Glutamatergic neuron (in vitro differentiated cells): ENCODE results near the gene ASCC2. TPM values are rescaled to one million over a fixed set of nuclear protein-coding genes. Genes with fewer than 3 reads are reported as not detected.
"Not testable (repeated sequence)": the region's sequence is repeated elsewhere in the genome, so short reads cannot be mapped to it uniquely, and the experiment has no call there.

ENCODE experiments used
- DNase-seq: peaks from one replicate; pipeline ENCODE4 v3.0.0; 2022
- H3K27ac Mint-ChIP-seq: one replicate; pipeline ENCODE4 v1.8.0; 2020; ENCODE audit warnings: mild to moderate bottlenecking, mixed read lengths, inconsistent platforms; ENCODE audit not compliant: unreplicated experiment
- H3K27me3 Mint-ChIP-seq: one replicate; pipeline ENCODE4 v1.8.0; 2020; ENCODE audit warnings: mild to moderate bottlenecking, moderate library complexity, mixed read lengths, inconsistent platforms; ENCODE audit not compliant: unreplicated experiment
- H3K36me3 Mint-ChIP-seq: one replicate; pipeline ENCODE4 v1.8.0; 2020; ENCODE audit warnings: mild to moderate bottlenecking, mixed read lengths, inconsistent platforms; ENCODE audit not compliant: unreplicated experiment
- H3K4me1 Mint-ChIP-seq: one replicate; pipeline ENCODE4 v1.8.0; 2020; ENCODE audit warnings: mild to moderate bottlenecking, low read depth, mixed read lengths, inconsistent platforms; ENCODE audit not compliant: unreplicated experiment
- H3K4me3 Mint-ChIP-seq: one replicate; pipeline ENCODE4 v1.8.0; 2020; ENCODE audit warnings: mild to moderate bottlenecking, mixed read lengths, inconsistent platforms; ENCODE audit not compliant: unreplicated experiment
- H3K9me3 Mint-ChIP-seq: one replicate; pipeline ENCODE4 v1.8.0; 2020; ENCODE audit warnings: mild to moderate bottlenecking, moderate library complexity, mixed read lengths, inconsistent platforms; ENCODE audit not compliant: unreplicated experiment
- CTCF ChIP-seq: fragments of 200-600 bp; sonication (generic); IDR thresholded peaks from one replicate; pipeline ENCODE4 v1.5.0; 2021; ENCODE audit not compliant: partially characterized antibody, unreplicated experiment
- total RNA-seq: library from RNA; stranded (reverse); fragmentation: NEBNext Ultra II Directional; extraction: Animal tissue kit (Norgen Biotek cat#: 25700); gene quantifications from one replicate; pipeline ENCODE4 v1.2.1, GENCODE V29; 2021; ENCODE audit not compliant: unreplicated experiment

ASCC2 gene
- total RNA-seq, 1 donor from 2014 or later = 67.8 TPM

GRCh38 chr22:29834046-29834445 lies 4.0 kb downstream of the ASCC2 start:
- Mint-ChIP-seq H3K4me3 (no peak overlapping the region), H3K27me3 (peaks cover 4% of the 10 kb centered on the region), H3K4me1 (peaks cover 11% of the 10 kb centered on the region), H3K36me3 (no peaks in the 10 kb centered on the region), H3K27ac (no peak overlapping the region), H3K9me3 (no peaks in the 10 kb centered on the region)
- TF ChIP-seq CTCF = no peak
- no peak for DNase-seq

- H3K27ac Mint-ChIP-seq = no peak overlapping the region
Measured at GRCh38 chr22:29833392-29833965, 4.6 kb downstream of the ASCC2 start.

GRCh38 chr22:29831958-29832357 lies 6.1 kb downstream of the ASCC2 start:
- Mint-ChIP-seq H3K27ac (no peak overlapping the region), H3K9me3 (peaks cover 2% of the 10 kb centered on the region), H3K36me3 (no peaks in the 10 kb centered on the region), H3K4me1 (peaks cover 4% of the 10 kb centered on the region), H3K4me3 (no peak overlapping the region), H3K27me3 (peaks cover 6% of the 10 kb centered on the region)
- DNase-seq = no peak
- TF ChIP-seq CTCF = no peak

More at GRCh38 chr22:29833392-29833965, 4.6 kb downstream of the ASCC2 start:
- DNase-seq = no peak
- TF ChIP-seq CTCF = no peak
- peaks cover 7% of the 10 kb centered on the region for H3K4me1 Mint-ChIP-seq
- peaks cover 2% of the 10 kb centered on the region for H3K27me3 Mint-ChIP-seq
- no peaks in the 10 kb centered on the region for H3K36me3 Mint-ChIP-seq
- H3K9me3 Mint-ChIP-seq = no peaks in the 10 kb centered on the region
- no peak overlapping the region for H3K4me3 Mint-ChIP-seq

GRCh38 chr22:29831186-29831921 lies 6.7 kb downstream of the ASCC2 start:
- Mint-ChIP-seq H3K4me1 (peaks cover 4% of the 10 kb centered on the region), H3K9me3 (peaks cover 2% of the 10 kb centered on the region), H3K36me3 (no peaks in the 10 kb centered on the region), H3K27me3 (peaks cover 6% of the 10 kb centered on the region), H3K4me3 (no peak overlapping the region), H3K27ac (no peak overlapping the region)
- no peak for DNase-seq
- TF ChIP-seq CTCF = no peak

GRCh38 chr22:29830585-29830984 lies 7.5 kb downstream of the ASCC2 start:
- Mint-ChIP-seq H3K27me3 (peaks cover 6% of the 10 kb centered on the region), H3K4me1 (peaks cover 4% of the 10 kb centered on the region), H3K36me3 (no peaks in the 10 kb centered on the region), H3K4me3 (no peak overlapping the region), H3K9me3 (peaks cover 2% of the 10 kb centered on the region), H3K27ac (no peak overlapping the region)
- no peak for TF ChIP-seq CTCF
- DNase-seq = no peak

GRCh38 chr22:29827726-29828125 lies 10.3 kb downstream of the ASCC2 start:
- peak overlapping the region; percentile 8 for H3K27ac Mint-ChIP-seq
- not testable (repeated sequence) for DNase-seq, H3K4me1 Mint-ChIP-seq, H3K27me3 Mint-ChIP-seq, H3K9me3 Mint-ChIP-seq, H3K36me3 Mint-ChIP-seq, H3K4me3 Mint-ChIP-seq
